Caco-2 (cell line): ENCODE results near the gene TP53RK. TPM values are rescaled to one million over a fixed set of nuclear protein-coding genes. Genes with fewer than 3 reads are reported as not detected.
A peak's percentile ranks its signal among the peaks of the same experiment; 100 is the strongest.

Experiments
- BruUV-seq: library from RNA; stranded (reverse); fragments of 400-500 nt; replicated peaks from 2 replicates; lab custom pipeline; 2021; lab: Mats Ljungman, UMichigan
- CTCF ChIA-PET: fragments of 300-600 bp; sonication (Branson Sonifier 250); formaldehyde crosslinking; loops from one replicate; lab custom pipeline; 2022; ENCODE audit warnings: antibody characterized with exemption; lab: Charles Lee
- POLR2A ChIA-PET: fragments of 300-600 bp; sonication (Branson Sonifier 250); formaldehyde crosslinking; loops from one replicate; lab custom pipeline; 2022; ENCODE audit warnings: antibody characterized with exemption; lab: Charles Lee
- DNase-seq, 2 experiments: peaks; one replicate each; pipeline versions ENCODE4 v3.0.0 to v3.0.0-alpha.2; 2020 to 2022
- H3K27me3 ChIP-seq: replicated peaks from 2 replicates; pipeline ENCODE4 v1.6.0; 2011; ENCODE audit warnings: low read length; ENCODE audit not compliant: control insufficient read depth, insufficient read depth
- H3K36me3 ChIP-seq: 2 replicates; pipeline ENCODE4 v1.5.1; 2011; ENCODE audit warnings: low read length; ENCODE audit not compliant: control insufficient read depth, insufficient read depth
- H3K4me1 ChIP-seq: fragments of 250-450 bp; sonication (Bioruptor Pico); 2 replicates; pipeline ENCODE4 v1.5.1; 2020; ENCODE audit warnings: mild to moderate bottlenecking
- H3K4me3 ChIP-seq: 2 replicates; pipeline ENCODE4 v1.5.1; 2011; ENCODE audit warnings: low read depth, mild to moderate bottlenecking, control low read depth, low read length
- H3K9me3 ChIP-seq: fragments of 250-450 bp; sonication (Bioruptor Pico); 2 replicates; pipeline ENCODE4 v1.5.1; 2020; ENCODE audit warnings: mild to moderate bottlenecking, moderate library complexity
- H3K27ac Mint-ChIP-seq: one replicate; pipeline ENCODE4 v1.8.0; 2022; ENCODE audit warnings: mixed read lengths; ENCODE audit not compliant: unreplicated experiment
- H3K27me3 Mint-ChIP-seq: one replicate; pipeline ENCODE4 v1.8.0; 2022; ENCODE audit warnings: mixed read lengths; ENCODE audit not compliant: insufficient read depth, unreplicated experiment
- H3K36me3 Mint-ChIP-seq: one replicate; pipeline ENCODE4 v1.8.0; 2022; ENCODE audit warnings: mild to moderate bottlenecking, mixed read lengths; ENCODE audit not compliant: insufficient read depth, unreplicated experiment
- H3K4me1 Mint-ChIP-seq: one replicate; pipeline ENCODE4 v1.8.0; 2022; ENCODE audit warnings: low read depth, mixed read lengths; ENCODE audit not compliant: unreplicated experiment
- H3K4me3 Mint-ChIP-seq: one replicate; pipeline ENCODE4 v1.8.0; 2022; ENCODE audit warnings: mild to moderate bottlenecking, moderate library complexity, mixed read lengths; ENCODE audit not compliant: unreplicated experiment
- H3K9me3 Mint-ChIP-seq: one replicate; pipeline ENCODE4 v1.8.0; 2022; ENCODE audit warnings: mixed read lengths; ENCODE audit not compliant: unreplicated experiment
- CTCF ChIP-seq, 2 experiments: fragments of 200-600 bp in 1 of 2; IDR thresholded peaks; 1 replicate in 1 of 2; 2 replicates in 1 of 2; pipeline versions ENCODE4 v1.5.1 to v1.8.0; 2011 to 2022; ENCODE audit warnings: antibody characterized with exemption in 1 of 2, control low read depth in 1 of 2, inconsistent platforms in 1 of 2, low read depth in 1 of 2, low read length in 1 of 2, mild to moderate bottlenecking in 1 of 2, moderate library complexity in 1 of 2; ENCODE audit not compliant: insufficient read depth in 1 of 2, severe bottlenecking in 1 of 2, unreplicated experiment in 1 of 2
- intact Hi-C: fragments of 100-400 bp; cut with micrococcal nuclease; formaldehyde crosslinking; loops from one replicate; pipeline ENCODE4 v1.10.0; 2022; ENCODE audit not compliant: unreplicated experiment
- total RNA-seq: library from RNA; stranded (reverse); gene quantifications from 2 replicates; pipeline ENCODE4 v1.2.3, GENCODE V29; 2022

TP53RK gene
- total RNA-seq, 1 experiment from 2014 or later: 22.7 TPM

GRCh38 chr20:46713957-46714834, 25.0 kb upstream of the TP53RK start:
- Mint-ChIP-seq H3K27me3 (no peaks in the 10 kb centered on the region), H3K36me3 (peaks cover 6% of the 10 kb centered on the region), H3K9me3 (no peaks in the 10 kb centered on the region), H3K27ac (no peak overlapping the region), H3K4me3 (no peak overlapping the region), H3K4me1 (peaks cover 23% of the 10 kb centered on the region)
- no TSS peak for BruUV-seq
- DNase-seq: no peak
- Histone ChIP-seq H3K36me3 (no peaks in the 10 kb centered on the region), H3K9me3 (no peaks in the 10 kb centered on the region), H3K27me3 (no peaks in the 10 kb centered on the region), H3K4me3 (no peak overlapping the region), H3K4me1 (peaks cover 16% of the 10 kb centered on the region)
- POLR2A ChIA-PET: no interaction called here
- intact Hi-C loops: no loop called here
- CTCF ChIA-PET: interaction anchor here (0.6 to 0.7 kb wide), 2 partner anchors 48 to 645 kb away, joined by 3 read pairs; no protein-coding TSS in a partner anchor
- no peak for TF ChIP-seq CTCF (IDR thresholded peaks at IDR 0.05; ENCODE audit: insufficient read depth in 1 of 2, low read depth in 1 of 2, low read length in 1 of 2, severe bottlenecking in 1 of 2, unreplicated experiment in 1 of 2)

- no peak for TF ChIP-seq CTCF (IDR thresholded peaks at IDR 0.05; ENCODE audit: insufficient read depth in 1 of 2, low read depth in 1 of 2, low read length in 1 of 2, severe bottlenecking in 1 of 2, unreplicated experiment in 1 of 2)
- H3K36me3 ChIP-seq: no peaks in the 10 kb centered on the region
- Mint-ChIP-seq H3K4me3 (no peak overlapping the region), H3K36me3 (peaks cover 6% of the 10 kb centered on the region), H3K27me3 (no peaks in the 10 kb centered on the region), H3K9me3 (no peaks in the 10 kb centered on the region), H3K4me1 (peaks cover 32% of the 10 kb centered on the region), H3K27ac (no peak overlapping the region)
- H3K4me1 ChIP-seq: peaks cover 22% of the 10 kb centered on the region
- intact Hi-C loops: no loop called here
- H3K9me3 ChIP-seq: peaks cover under 1% of the 10 kb centered on the region; the same call in 1 of the 2 replicates
- no peak overlapping the region for H3K4me3 ChIP-seq
- H3K27me3 ChIP-seq: no peaks in the 10 kb centered on the region
- BruUV-seq: no TSS peak
- DNase-seq: no peak
- POLR2A ChIA-PET: no interaction called here
- CTCF ChIA-PET: no interaction called here
Observed at GRCh38 chr20:46712056-46712636, 22.9 kb upstream of the TP53RK start.

GRCh38 chr20:46710153-46710913, 21.1 kb upstream of the TP53RK start:
- H3K9me3 ChIP-seq: peaks cover 12% of the 10 kb centered on the region; the same call in 1 of the 2 replicates
- Mint-ChIP-seq H3K4me3 (peak overlapping the region; percentile 79), H3K36me3 (peaks cover 6% of the 10 kb centered on the region), H3K27me3 (no peaks in the 10 kb centered on the region), H3K9me3 (peaks cover 5% of the 10 kb centered on the region), H3K27ac (peak overlapping the region; percentile 72), H3K4me1 (peaks cover 28% of the 10 kb centered on the region)
- BruUV-seq: TSS peak; percentile 46
- intact Hi-C loops: no loop called here
- ChIA-PET POLR2A (interaction anchor here (0.6 kb wide), 1 partner anchor 432 kb away, joined by 4 read pairs; no protein-coding TSS in a partner anchor), CTCF (interaction anchor here (0.7 kb wide), 1 partner anchor 13 kb away, joined by 3 read pairs; no protein-coding TSS in a partner anchor)
- no peaks in the 10 kb centered on the region for H3K27me3 ChIP-seq
- TF ChIP-seq CTCF (IDR thresholded peaks at IDR 0.05; ENCODE audit: insufficient read depth in 1 of 2, low read depth in 1 of 2, low read length in 1 of 2, severe bottlenecking in 1 of 2, unreplicated experiment in 1 of 2): no peak
- H3K36me3 ChIP-seq: no peaks in the 10 kb centered on the region
- H3K4me1 ChIP-seq: peaks cover 19% of the 10 kb centered on the region
- peak overlapping the region; percentile 69 for H3K4me3 ChIP-seq
- DNase-seq: no peak
